ENCODE measurements around the gene ERCC4.

ERCC4 gene

DNA sequence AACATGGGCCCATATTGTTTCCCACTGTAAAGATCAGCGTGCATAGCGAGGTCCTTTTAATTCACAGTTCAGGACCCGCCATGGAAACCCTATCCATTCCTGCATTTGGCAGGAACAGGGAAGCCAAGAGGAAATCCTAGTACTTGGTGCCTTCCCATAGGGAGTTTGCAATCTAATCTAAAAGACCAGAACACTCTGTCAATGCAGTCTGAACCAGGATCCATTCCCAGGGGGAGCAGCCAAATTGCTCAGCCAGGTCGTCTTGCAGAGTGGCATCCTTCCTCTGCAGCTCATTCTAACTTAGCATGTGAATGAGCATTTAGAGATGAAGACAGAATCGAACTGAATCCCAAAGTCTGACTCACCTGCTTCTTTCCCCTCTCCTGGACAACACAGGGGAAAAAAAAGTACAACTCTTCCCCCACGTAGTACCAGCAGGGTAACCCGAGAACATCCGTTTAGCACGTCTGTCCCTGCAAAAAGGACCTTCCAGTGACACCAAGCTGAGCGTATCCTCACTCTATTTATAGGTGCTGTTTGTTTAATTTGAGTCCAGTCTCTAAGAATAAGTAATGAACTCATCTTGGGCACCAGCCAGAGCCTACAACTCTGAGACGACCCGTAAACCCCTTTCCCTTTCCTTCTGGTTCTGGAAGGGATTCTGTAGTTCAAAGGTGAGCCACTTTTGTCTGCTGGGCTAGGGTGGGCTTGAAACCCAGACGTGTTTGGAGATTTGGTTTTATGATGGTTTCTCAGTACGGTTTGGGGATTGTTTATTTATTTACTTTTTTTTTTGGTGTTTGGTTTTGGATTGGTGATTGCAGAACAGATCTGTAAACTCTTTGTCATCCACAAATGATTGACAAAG, 74.5 kb downstream of the ERCC4 start:
- H3K4me3 ChIP-seq (ENCODE audit: low read length), result no peak overlapping the region
- TF ChIP-seq, protein P1, sequence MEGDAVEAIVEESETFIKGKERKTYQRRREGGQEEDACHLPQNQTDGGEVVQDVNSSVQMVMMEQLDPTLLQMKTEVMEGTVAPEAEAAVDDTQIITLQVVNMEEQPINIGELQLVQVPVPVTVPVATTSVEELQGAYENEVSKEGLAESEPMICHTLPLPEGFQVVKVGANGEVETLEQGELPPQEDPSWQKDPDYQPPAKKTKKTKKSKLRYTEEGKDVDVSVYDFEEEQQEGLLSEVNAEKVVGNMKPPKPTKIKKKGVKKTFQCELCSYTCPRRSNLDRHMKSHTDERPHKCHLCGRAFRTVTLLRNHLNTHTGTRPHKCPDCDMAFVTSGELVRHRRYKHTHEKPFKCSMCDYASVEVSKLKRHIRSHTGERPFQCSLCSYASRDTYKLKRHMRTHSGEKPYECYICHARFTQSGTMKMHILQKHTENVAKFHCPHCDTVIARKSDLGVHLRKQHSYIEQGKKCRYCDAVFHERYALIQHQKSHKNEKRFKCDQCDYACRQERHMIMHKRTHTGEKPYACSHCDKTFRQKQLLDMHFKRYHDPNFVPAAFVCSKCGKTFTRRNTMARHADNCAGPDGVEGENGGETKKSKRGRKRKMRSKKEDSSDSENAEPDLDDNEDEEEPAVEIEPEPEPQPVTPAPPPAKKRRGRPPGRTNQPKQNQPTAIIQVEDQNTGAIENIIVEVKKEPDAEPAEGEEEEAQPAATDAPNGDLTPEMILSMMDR (IDR thresholded peaks at IDR 0.05; ENCODE audit: insufficient read depth, low read depth, low read length, missing control alignments), result no peak
- no peak for DNase-seq (ENCODE audit: low read depth)

DNA sequence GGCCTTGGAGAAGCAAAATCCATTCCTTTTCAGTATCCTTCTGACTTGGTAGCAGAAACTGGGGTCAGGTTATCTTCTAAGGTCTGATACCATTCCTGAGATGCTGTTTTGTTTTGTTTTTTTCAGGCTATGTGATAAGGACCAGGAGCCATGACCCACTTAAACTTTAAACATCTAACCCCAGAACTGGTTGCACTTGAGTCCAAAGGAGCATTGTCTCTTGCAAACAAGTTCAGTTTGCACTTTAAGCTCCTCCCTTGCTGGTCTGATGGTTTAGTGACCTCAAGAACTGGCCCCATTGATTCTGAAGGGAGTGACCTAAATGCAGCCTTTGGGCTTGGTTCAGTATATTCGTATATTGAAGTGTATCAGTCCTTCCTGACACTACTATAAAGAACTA, 75.2 kb downstream of the ERCC4 start:
- no peak for DNase-seq (ENCODE audit: low read depth)
- no peak overlapping the region for H3K4me3 ChIP-seq (ENCODE audit: low read length)
- TF ChIP-seq, protein P1 (IDR thresholded peaks at IDR 0.05; ENCODE audit: insufficient read depth, low read depth, low read length, missing control alignments), result no peak

DNA sequence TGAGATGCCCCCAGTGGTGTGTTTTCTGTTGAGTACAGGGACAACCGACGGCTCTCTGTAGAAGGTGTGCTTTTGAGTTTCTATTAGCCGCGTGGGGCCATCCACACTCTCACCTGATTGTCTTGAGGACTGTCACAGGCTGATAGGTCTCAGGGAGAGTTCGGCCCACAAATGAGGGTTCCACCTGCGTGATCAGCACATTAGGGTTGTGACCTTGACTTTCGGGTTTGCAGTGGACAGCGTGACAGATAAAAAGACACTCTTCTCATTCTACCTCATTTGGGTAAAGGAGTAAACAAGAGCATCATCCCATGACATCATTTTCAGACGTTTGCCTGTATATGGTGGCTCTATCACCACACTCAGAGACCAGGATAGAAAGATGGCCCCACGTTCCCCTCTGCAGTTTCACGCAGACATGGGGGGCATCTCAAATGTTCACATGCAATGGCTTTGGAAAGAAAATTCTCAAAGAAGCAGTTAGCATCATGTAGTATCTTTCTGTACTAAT, 76.9 kb downstream of the ERCC4 start:
- TF ChIP-seq, protein P1 (IDR thresholded peaks at IDR 0.05; ENCODE audit: insufficient read depth, low read depth, low read length, missing control alignments), result no peak

DNA sequence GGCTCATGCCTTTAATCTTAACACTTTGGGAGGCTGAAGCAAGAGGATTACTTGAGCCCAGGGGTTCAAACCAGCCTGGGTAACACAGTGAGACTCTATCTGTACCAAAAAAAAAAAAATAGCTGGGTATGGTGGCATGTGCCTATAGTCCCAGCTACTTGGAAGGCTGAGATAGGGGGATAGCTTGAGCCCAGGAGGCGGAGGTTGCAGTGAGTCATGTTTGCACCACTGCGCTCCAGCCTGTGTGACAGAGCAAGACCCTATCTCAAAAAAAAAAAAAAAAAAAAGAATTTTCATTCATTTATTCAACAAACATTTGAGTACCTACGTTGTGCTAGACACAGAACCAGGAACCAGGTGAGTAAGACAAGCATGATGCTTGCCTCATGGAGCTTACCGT, 77.6 kb downstream of the ERCC4 start:
- TF ChIP-seq, protein P1 (IDR thresholded peaks at IDR 0.05; ENCODE audit: insufficient read depth, low read depth, low read length, missing control alignments), result no peak
- DNase-seq (ENCODE audit: low read depth), result no peak
- H3K4me3 ChIP-seq (ENCODE audit: low read length), result no peak overlapping the region

More for the DNA sequence above, 76.9 kb downstream of the ERCC4 start:
- H3K4me3 ChIP-seq (ENCODE audit: low read length), result no peak overlapping the region
- no peak for DNase-seq (ENCODE audit: low read depth)

DNA sequence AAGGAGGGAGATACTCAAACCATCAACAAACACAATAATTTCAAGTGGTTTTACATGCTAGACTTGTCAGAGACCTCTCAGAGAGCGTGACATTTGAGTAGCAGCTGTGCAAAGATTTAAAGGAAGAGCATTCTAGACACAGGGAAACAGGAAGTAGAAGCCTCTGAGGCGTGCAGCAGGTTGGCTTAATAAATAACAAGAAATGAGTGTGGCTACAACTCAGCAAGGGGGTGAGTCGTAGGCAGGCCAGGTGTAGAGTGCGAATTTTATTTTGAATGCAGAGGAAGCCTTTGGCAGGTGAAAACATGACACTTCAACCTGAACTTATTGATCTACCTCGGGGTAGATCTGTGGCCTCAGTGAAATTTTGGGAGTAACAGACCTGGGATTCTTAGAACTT, 78.0 kb downstream of the ERCC4 start:
- no peak for DNase-seq (ENCODE audit: low read depth)
- TF ChIP-seq, protein P1 (IDR thresholded peaks at IDR 0.05; ENCODE audit: insufficient read depth, low read depth, low read length, missing control alignments), result no peak
- H3K4me3 ChIP-seq (ENCODE audit: low read length), result no peak overlapping the region

DNA sequence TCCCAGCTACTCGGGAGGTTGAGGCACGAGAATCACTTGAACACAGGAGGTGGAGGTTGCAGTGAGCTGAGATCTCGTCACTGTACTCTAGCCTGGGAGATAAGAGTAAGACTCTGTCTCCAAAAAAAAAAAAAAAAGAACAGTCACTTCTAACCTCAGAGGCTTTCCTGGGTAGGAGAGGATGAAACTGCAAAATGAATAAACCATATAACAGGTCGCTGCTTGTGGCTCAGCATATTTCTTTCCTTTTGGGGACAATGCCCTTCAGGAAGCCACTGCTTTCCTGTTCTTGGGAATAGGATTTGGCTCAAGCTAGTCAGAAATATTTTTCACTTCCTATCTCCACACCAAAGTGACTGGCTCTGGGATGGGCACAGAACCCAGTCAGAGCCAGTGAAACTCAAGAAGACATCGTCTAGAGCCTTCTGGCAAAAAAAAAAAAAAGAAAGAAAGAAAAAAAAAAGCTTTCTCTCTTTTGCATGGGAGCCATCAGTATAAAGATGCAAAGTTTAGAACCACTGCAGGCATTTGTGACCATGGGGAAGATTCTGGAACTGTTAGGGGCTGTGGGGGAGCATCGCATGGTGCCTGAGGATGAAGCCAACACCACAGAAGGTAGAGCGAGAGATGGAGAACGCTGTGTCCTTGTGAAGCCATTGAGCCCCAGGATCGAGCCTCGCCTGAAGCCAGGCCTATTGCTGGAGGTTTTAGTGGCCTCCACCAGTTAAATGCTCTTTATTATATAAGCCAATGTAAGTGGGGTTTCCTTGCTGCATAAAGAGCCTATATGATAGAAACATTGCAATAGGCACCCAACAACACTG, 79.3 kb downstream of the ERCC4 start:
- TF ChIP-seq, protein P1 (IDR thresholded peaks at IDR 0.05; ENCODE audit: insufficient read depth, low read depth, low read length, missing control alignments), result no peak
- H3K4me3 ChIP-seq (ENCODE audit: low read length), result no peak overlapping the region
- DNase-seq (ENCODE audit: low read depth), result no peak
